D721Med (cell line): Measurements from ENCODE around the gene BEAN1.

Source experiments
- DNase-seq: peaks from one replicate; pipeline ENCODE4 v3.0.0; 2011; ENCODE audit warnings: low spot score; ENCODE audit not compliant: insufficient read length
- FAIRE-seq: peaks from 2 replicates; lab custom pipeline; 2011; peaks lifted over from hg19 to GRCh38; lab: Jason Lieb, UNC
- CTCF ChIP-seq: IDR thresholded peaks from 2 replicates; pipeline ENCODE4 v1.5.1; 2012; ENCODE audit warnings: mild to moderate bottlenecking, control low read depth; ENCODE audit not compliant: insufficient read depth; ENCODE audit errors: missing control alignments

BEAN1 gene

DNA sequence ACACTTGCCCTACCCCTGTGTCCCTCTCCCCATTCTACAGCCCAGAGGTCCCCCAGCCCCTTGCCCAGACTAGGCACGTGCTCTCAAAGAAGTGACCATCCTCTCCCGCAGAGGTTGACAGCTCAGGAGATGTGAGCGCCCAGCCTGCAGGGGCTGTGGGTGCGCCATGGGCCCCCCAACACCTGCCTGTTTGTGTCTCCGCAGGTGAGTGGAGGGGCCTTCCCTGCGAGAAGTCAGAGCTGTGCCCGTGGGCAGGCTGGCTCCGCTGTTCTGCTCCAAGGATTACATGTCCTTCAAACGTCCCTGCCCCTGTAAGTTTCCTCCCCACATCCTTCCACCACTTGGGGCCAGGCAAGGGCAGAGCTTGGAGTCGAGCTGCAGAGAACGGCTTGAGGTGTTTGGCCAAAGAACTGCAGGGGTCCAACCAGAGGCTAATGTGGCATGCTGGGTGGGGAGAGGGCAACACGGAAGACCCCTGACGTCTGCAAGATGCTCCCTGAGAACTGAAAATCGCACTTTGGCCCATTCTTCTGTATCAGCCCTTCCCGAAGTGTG is 10.4 kb downstream of the BEAN1 start:
- no peak for TF ChIP-seq CTCF
- DNase-seq (no peak), FAIRE-seq (no peak)

DNA sequence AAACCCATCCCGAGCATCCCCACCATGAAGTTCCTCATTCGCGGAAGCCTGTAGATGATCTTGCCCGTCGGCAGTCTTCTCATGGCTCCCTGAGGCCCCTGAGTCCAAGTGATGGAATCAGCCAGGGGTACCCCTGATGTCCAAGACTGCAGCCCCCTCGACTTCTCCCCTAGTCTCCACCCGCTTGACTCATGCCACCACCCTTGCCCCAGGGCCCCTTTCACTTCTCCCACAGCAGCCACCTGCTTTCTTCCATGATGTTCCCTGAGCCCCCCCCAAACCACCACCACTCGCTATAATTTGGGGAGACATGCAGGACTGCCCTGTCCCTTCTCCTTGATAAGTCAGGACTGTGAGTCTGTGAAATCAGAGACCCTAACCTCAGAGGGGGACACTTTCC is 11.4 kb downstream of the BEAN1 start:
- FAIRE-seq (no peak), DNase-seq (no peak)
- no peak for TF ChIP-seq CTCF

DNA sequence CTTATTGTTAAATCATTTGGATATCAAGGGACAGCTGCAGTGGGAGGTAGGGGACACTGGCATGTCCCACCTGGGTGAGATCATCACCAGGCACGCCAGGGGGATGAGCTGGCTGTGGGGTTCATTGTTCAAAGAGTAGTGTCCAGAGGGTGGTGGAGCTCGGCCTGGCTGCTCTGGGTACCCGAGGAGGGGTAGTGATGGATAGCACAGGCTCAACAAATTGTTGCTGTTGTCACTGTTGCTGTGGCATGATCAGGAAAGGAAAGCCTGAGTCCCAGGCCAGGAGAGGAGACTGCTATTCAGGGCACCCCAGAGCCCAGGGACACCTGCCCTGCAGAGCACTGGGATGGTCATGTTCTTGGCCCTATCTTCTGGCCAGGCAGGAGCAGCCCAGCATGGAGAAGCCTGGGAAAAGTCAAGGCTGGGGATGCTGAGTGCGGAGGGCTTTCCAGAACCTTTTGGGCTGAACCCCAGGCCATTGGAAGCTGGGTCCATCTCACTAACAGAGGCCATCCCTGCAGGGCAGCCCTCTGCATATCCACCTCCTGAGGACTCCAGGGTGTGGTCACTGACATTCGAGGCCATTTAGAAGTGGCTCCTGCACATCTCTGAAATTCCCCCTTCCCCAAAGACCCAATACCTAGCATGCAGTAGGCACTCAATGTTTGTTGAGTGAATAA is 12.1 kb downstream of the BEAN1 start:
- no peak for DNase-seq
- no peak for FAIRE-seq
- no peak for TF ChIP-seq CTCF

GRCh38 chr16:66440271-66440802 is 13.2 kb downstream of the BEAN1 start:
- FAIRE-seq = no peak

DNA sequence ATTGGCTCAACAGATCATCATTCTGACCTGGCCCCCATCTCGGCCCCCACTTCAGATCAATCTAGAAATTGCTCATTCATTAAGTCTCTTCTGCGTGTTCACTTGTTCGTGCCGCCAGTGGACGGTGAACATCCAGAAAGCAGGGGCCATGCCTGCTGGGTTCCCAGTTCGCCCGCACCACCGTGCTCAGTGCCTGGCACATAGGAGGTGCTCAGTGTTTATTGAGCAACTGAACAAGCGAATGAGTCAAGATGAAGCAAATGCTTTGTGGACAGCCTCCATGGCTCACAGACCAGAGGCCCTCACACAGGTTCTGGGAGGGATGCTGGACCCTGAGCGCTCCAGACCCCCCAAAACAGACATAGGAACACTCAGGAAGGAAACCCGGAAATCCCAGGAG is 13.9 kb downstream of the BEAN1 start:
- TF ChIP-seq CTCF = no peak
- FAIRE-seq (no peak), DNase-seq (no peak)

More at GRCh38 chr16:66440271-66440802, 13.2 kb downstream of the BEAN1 start:
- DNase-seq = no peak
- no peak for TF ChIP-seq CTCF

DNA sequence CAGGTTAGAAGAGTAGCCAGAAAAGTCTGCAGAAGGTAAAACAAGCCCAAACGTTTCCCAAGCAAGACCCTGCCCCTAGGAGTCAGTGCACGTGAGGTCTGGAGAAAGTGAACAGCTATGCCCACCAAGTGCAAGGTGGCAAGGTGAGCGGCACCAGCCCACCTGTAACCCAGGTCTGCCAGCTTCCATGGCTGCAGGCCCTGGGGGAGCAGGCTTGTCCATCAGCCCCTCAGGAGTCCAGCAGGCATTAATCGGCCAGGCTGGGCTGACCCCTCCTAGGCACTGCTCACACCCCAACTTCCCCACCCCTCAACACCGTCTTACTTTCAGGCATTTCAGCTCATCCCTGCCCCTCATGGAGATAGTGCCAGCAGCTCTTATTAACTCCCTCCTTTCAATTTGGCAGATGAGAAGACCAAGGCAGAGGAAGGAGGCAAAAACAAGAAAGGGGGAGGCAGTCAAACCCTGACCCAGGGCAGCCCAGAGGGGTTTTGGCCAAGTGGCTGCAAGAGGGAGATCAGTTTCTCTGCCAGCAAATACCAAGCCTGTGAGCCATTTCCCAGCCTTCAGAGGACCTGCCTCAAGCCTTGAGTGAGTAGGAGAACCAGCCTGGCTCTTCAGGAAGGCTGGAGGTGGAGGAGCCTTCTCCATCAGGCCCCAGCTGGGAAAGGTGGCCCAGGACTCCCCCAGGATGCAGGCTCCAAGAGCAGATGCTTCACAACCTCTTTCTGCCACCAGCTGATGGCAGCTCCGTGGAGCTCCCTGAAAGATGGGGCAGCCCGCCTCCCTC is 14.7 kb downstream of the BEAN1 start:
- DNase-seq = no peak
- TF ChIP-seq CTCF = no peak
- FAIRE-seq = no peak
